ENCODE results near the gene OVAAL. TPM values are rescaled to one million over a fixed set of nuclear protein-coding genes. Genes with fewer than 3 reads are reported as not detected.

OVAAL gene
- total RNA-seq, 1 experiment from 2014 or later, result not detected

Other genes with a start within 250 kb of the OVAAL start
- gene ACBD6, start 56.4 kb upstream of the OVAAL start, total RNA-seq (2022), result 123 and 136 TPM in 2 replicates
- 38.6 and 39.7 TPM in 2 replicates for gene XPR1, start 73.1 kb downstream of the OVAAL start, total RNA-seq (2022)

All from MCF 10A (cell line).